Measurements from ENCODE around the gene PTGDS. TPM values are rescaled to one million over a fixed set of nuclear protein-coding genes. Genes with fewer than 3 reads are reported as not detected.

PTGDS gene
- total RNA-seq, 1 donor from 2014 or later = 3.8 TPM

GRCh38 chr9:137030538-137031527 lies 53.5 kb downstream of the PTGDS start:
- Histone ChIP-seq H3K27me3 (ENCODE audit: control insufficient read depth, insufficient read depth, low read length) (peaks cover 6% of the 10 kb centered on the region), H3K36me3 (ENCODE audit: control insufficient read depth, insufficient read depth, low read length) (no peaks in the 10 kb centered on the region), H3K4me3 (ENCODE audit: low read depth, low read length) (no peak overlapping the region)
- no peak for DNase-seq (ENCODE audit: low read depth)
- no peak for TF ChIP-seq CTCF (IDR thresholded peaks at IDR 0.05; ENCODE audit: insufficient read depth, low read length, poor library complexity, severe bottlenecking)

Other genes with a start within 250 kb of the PTGDS start
- gene LCN10, start 234.6 kb upstream of the PTGDS start, total RNA-seq = 0.21 TPM in 1 of 2 replicates, not detected in the other
- gene LCN6, start 229.0 kb upstream of the PTGDS start, total RNA-seq = not detected in 2 replicates
- gene LCN8, start 219.3 kb upstream of the PTGDS start, total RNA-seq = not detected in 2 replicates
- gene LCN15, start 213.0 kb upstream of the PTGDS start, total RNA-seq = not detected in 2 replicates
- gene TMEM141, start 186.2 kb upstream of the PTGDS start, total RNA-seq = 69.8 and 79.8 TPM in 2 replicates
- 0.84 and 0.89 TPM in 2 replicates for gene CCDC183, start 181.2 kb upstream of the PTGDS start, total RNA-seq
- gene RABL6, start 169.6 kb upstream of the PTGDS start, total RNA-seq = 99.3 and 118 TPM in 2 replicates
- 0.75 and 0.96 TPM in 2 replicates for gene AJM1, start 135.0 kb upstream of the PTGDS start, total RNA-seq
- 124 and 129 TPM in 2 replicates for gene PHPT1, start 128.1 kb upstream of the PTGDS start, total RNA-seq
- 3.7 and 6.4 TPM in 2 replicates for gene MAMDC4, start 125.2 kb upstream of the PTGDS start, total RNA-seq
- 792 and 948 TPM in 2 replicates for gene EDF1, start 111.2 kb upstream of the PTGDS start, total RNA-seq
- gene TRAF2, start 91.0 kb upstream of the PTGDS start, total RNA-seq = 17.5 and 17.7 TPM in 2 replicates
- 174 and 222 TPM in 2 replicates for gene FBXW5, start 32.8 kb upstream of the PTGDS start, total RNA-seq
- not detected in 2 replicates for gene C8G, start 32.3 kb upstream of the PTGDS start, total RNA-seq
- gene LCN12, start 25.2 kb upstream of the PTGDS start, total RNA-seq = 1.2 TPM in 1 of 2 replicates, not detected in the other
- not detected in 2 replicates for gene LCNL1, start 5.5 kb downstream of the PTGDS start, total RNA-seq
- 42.2 and 46.8 TPM in 2 replicates for gene PAXX, start 14.9 kb downstream of the PTGDS start, total RNA-seq
- gene CLIC3, start 19.1 kb downstream of the PTGDS start, total RNA-seq = 0.75 TPM in 1 of 2 replicates, not detected in the other
- gene ABCA2, start 50.7 kb downstream of the PTGDS start, total RNA-seq = 5.3 and 15.4 TPM in 2 replicates
- gene FUT7, start 54.6 kb downstream of the PTGDS start, total RNA-seq = not detected in 2 replicates
- 58.3 and 76.1 TPM in 2 replicates for gene NPDC1, start 68.7 kb downstream of the PTGDS start, total RNA-seq
- gene ENTPD2, start 76.6 kb downstream of the PTGDS start, total RNA-seq = 0.21 TPM in 1 of 2 replicates, not detected in the other
- gene SAPCD2, start 93.1 kb downstream of the PTGDS start, total RNA-seq = 5.3 and 5.8 TPM in 2 replicates
- 9.7 and 11.7 TPM in 2 replicates for gene UAP1L1, start 100.0 kb downstream of the PTGDS start, total RNA-seq
- gene MAN1B1, start 109.5 kb downstream of the PTGDS start, total RNA-seq = 76.8 and 80.3 TPM in 2 replicates
- 116 and 137 TPM in 2 replicates for gene DPP7, start 137.2 kb downstream of the PTGDS start, total RNA-seq
- 0.04 TPM in 1 of 2 replicates, not detected in the other for gene GRIN1, start 161.7 kb downstream of the PTGDS start, total RNA-seq
- gene LRRC26, start 192.5 kb downstream of the PTGDS start, total RNA-seq = not detected in 2 replicates
- not detected in 2 replicates for gene TMEM210, start 194.6 kb downstream of the PTGDS start, total RNA-seq
- 18.8 and 26.1 TPM in 2 replicates for gene ANAPC2, start 211.1 kb downstream of the PTGDS start, total RNA-seq
- 91.4 and 95.1 TPM in 2 replicates for gene SSNA1, start 211.2 kb downstream of the PTGDS start, total RNA-seq
- 15.2 and 20.1 TPM in 2 replicates for gene TPRN, start 223.2 kb downstream of the PTGDS start, total RNA-seq
- 39.2 and 40.3 TPM in 2 replicates for gene TMEM203, start 228.1 kb downstream of the PTGDS start, total RNA-seq
- gene NDOR1, start 228.2 kb downstream of the PTGDS start, total RNA-seq = 19.1 and 28.6 TPM in 2 replicates
- 3.1 and 4.2 TPM in 2 replicates for gene RNF208, start 244.7 kb downstream of the PTGDS start, total RNA-seq
- gene CYSRT1, start 247.7 kb downstream of the PTGDS start, total RNA-seq = 2.1 and 3.8 TPM in 2 replicates
- gene RNF224, start 250.0 kb downstream of the PTGDS start, total RNA-seq = not detected in 2 replicates